ENCODE data around the gene ARHGAP6. TPM values are rescaled to one million over a fixed set of nuclear protein-coding genes. Genes with fewer than 3 reads are reported as not detected.

The ARHGAP6 gene
- total RNA-seq, 1 experiment from 2014 or later, result 0.50 TPM

GRCh38 chrX:11403631-11404030, 262.1 kb downstream of the ARHGAP6 start:
- peaks cover 10% of the 10 kb centered on the region for H3K9me3 Mint-ChIP-seq (ENCODE audit: unreplicated experiment)
- no TSS peak for BruUV-seq (replicated peaks)
- DNase-seq, result no peak
- Histone ChIP-seq H3K36me3 (ENCODE audit: control insufficient read depth, insufficient read depth, low read length) (no peaks in the 10 kb centered on the region), H3K9me3 (no peaks in the 10 kb centered on the region), H3K27me3 (replicated peaks; ENCODE audit: control insufficient read depth, insufficient read depth, low read length) (no peaks in the 10 kb centered on the region), H3K4me3 (ENCODE audit: low read depth, low read length) (no peak overlapping the region), H3K4me1 (no peaks in the 10 kb centered on the region)
- H3K27ac Mint-ChIP-seq (ENCODE audit: unreplicated experiment), result no peak overlapping the region
- POLR2A ChIA-PET, result no interaction called here
- CTCF ChIA-PET, result no interaction called here
- intact Hi-C loops (cut with micrococcal nuclease; ENCODE audit: unreplicated experiment), result no loop called here
- no peak for TF ChIP-seq CTCF (IDR thresholded peaks at IDR 0.05; ENCODE audit: insufficient read depth in 1 of 2, low read depth in 1 of 2, low read length in 1 of 2, severe bottlenecking in 1 of 2, unreplicated experiment in 1 of 2)
- H3K27me3 Mint-ChIP-seq (ENCODE audit: insufficient read depth, unreplicated experiment), result no peaks in the 10 kb centered on the region
- no peaks in the 10 kb centered on the region for H3K4me1 Mint-ChIP-seq (ENCODE audit: low read depth, unreplicated experiment)
- H3K4me3 Mint-ChIP-seq (ENCODE audit: unreplicated experiment), result no peak overlapping the region
- no peaks in the 10 kb centered on the region for H3K36me3 Mint-ChIP-seq (ENCODE audit: insufficient read depth, unreplicated experiment)

- no TSS peak for BruUV-seq (replicated peaks)
- Mint-ChIP-seq H3K4me1 (ENCODE audit: low read depth, unreplicated experiment) (no peaks in the 10 kb centered on the region), H3K9me3 (ENCODE audit: unreplicated experiment) (peaks cover 10% of the 10 kb centered on the region), H3K4me3 (ENCODE audit: unreplicated experiment) (no peak overlapping the region), H3K27ac (ENCODE audit: unreplicated experiment) (no peak overlapping the region), H3K27me3 (ENCODE audit: insufficient read depth, unreplicated experiment) (no peaks in the 10 kb centered on the region), H3K36me3 (ENCODE audit: insufficient read depth, unreplicated experiment) (no peaks in the 10 kb centered on the region)
- no peaks in the 10 kb centered on the region for H3K9me3 ChIP-seq
- DNase-seq, result no peak
- H3K4me3 ChIP-seq (ENCODE audit: low read depth, low read length), result no peak overlapping the region
- no peaks in the 10 kb centered on the region for H3K4me1 ChIP-seq
- CTCF ChIA-PET, result no interaction called here
- H3K27me3 ChIP-seq (replicated peaks; ENCODE audit: control insufficient read depth, insufficient read depth, low read length), result no peaks in the 10 kb centered on the region
- TF ChIP-seq CTCF (IDR thresholded peaks at IDR 0.05; ENCODE audit: insufficient read depth in 1 of 2, low read depth in 1 of 2, low read length in 1 of 2, severe bottlenecking in 1 of 2, unreplicated experiment in 1 of 2), result no peak
- no peaks in the 10 kb centered on the region for H3K36me3 ChIP-seq (ENCODE audit: control insufficient read depth, insufficient read depth, low read length)
- POLR2A ChIA-PET, result no interaction called here
- intact Hi-C loops (cut with micrococcal nuclease; ENCODE audit: unreplicated experiment), result no loop called here
Observed at GRCh38 chrX:11401966-11402365, 263.8 kb downstream of the ARHGAP6 start.

- Mint-ChIP-seq H3K4me3 (ENCODE audit: unreplicated experiment) (no peak overlapping the region), H3K27me3 (ENCODE audit: insufficient read depth, unreplicated experiment) (no peaks in the 10 kb centered on the region), H3K9me3 (ENCODE audit: unreplicated experiment) (no peaks in the 10 kb centered on the region), H3K27ac (ENCODE audit: unreplicated experiment) (no peak overlapping the region), H3K4me1 (ENCODE audit: low read depth, unreplicated experiment) (no peaks in the 10 kb centered on the region), H3K36me3 (ENCODE audit: insufficient read depth, unreplicated experiment) (no peaks in the 10 kb centered on the region)
- no peaks in the 10 kb centered on the region for H3K9me3 ChIP-seq
- H3K4me3 ChIP-seq (ENCODE audit: low read depth, low read length), result no peak overlapping the region
- H3K27me3 ChIP-seq (replicated peaks; ENCODE audit: control insufficient read depth, insufficient read depth, low read length), result no peaks in the 10 kb centered on the region
- intact Hi-C loops (cut with micrococcal nuclease; ENCODE audit: unreplicated experiment), result no loop called here
- CTCF ChIA-PET, result no interaction called here
- no TSS peak for BruUV-seq (replicated peaks)
- H3K36me3 ChIP-seq (ENCODE audit: control insufficient read depth, insufficient read depth, low read length), result no peaks in the 10 kb centered on the region
- TF ChIP-seq CTCF (IDR thresholded peaks at IDR 0.05; ENCODE audit: insufficient read depth in 1 of 2, low read depth in 1 of 2, low read length in 1 of 2, severe bottlenecking in 1 of 2, unreplicated experiment in 1 of 2), result no peak
- no peaks in the 10 kb centered on the region for H3K4me1 ChIP-seq
- no peak for DNase-seq
- POLR2A ChIA-PET, result no interaction called here
Observed at GRCh38 chrX:11399489-11400094, 266.1 kb downstream of the ARHGAP6 start.
